ENCODE data around the gene TMEM240.

DNA sequence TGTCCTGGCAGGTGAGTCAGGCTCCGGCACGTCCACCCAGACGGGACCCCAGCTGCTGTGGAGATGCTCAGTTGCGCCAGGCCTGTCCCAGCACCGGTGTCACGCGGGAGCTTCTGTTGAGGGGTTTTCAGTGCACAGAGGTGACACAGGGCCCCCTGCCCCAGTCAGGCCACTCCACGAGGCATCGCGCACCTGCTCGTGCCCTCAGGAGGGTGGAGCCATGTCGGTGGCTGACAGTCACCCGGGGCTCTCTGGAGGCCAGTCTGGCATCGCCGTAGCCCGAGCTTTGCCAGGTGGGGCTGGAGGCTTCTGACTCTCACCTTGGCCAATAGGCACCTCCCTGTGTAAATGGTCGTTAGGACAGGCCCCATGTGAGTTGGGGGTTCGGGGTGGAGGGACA lies 11.1 kb downstream of the TMEM240 start:
- TF ChIP-seq, protein P1, sequence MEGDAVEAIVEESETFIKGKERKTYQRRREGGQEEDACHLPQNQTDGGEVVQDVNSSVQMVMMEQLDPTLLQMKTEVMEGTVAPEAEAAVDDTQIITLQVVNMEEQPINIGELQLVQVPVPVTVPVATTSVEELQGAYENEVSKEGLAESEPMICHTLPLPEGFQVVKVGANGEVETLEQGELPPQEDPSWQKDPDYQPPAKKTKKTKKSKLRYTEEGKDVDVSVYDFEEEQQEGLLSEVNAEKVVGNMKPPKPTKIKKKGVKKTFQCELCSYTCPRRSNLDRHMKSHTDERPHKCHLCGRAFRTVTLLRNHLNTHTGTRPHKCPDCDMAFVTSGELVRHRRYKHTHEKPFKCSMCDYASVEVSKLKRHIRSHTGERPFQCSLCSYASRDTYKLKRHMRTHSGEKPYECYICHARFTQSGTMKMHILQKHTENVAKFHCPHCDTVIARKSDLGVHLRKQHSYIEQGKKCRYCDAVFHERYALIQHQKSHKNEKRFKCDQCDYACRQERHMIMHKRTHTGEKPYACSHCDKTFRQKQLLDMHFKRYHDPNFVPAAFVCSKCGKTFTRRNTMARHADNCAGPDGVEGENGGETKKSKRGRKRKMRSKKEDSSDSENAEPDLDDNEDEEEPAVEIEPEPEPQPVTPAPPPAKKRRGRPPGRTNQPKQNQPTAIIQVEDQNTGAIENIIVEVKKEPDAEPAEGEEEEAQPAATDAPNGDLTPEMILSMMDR (IDR thresholded peaks at IDR 0.05) = no peak
- no peak for TF ChIP-seq POLR2A (IDR thresholded peaks at IDR 0.05)

Measured in Peyer's patch (tissue), 4 donors.